Duodenal mucosa (tissue), 2 donors: ENCODE results near the gene MED16.

Experiments used
- H3K27ac ChIP-seq: one replicate; pipeline ENCODE4 v1.7.0; 2013; ENCODE audit warnings: low read depth, low read length
- H3K27me3 ChIP-seq, 2 donors: one replicate each; pipeline ENCODE4 v1.7.0; 2013; ENCODE audit warnings: low read length in 2 of 2, control low read depth in 1 of 2; ENCODE audit not compliant: insufficient read depth in 2 of 2, control insufficient read depth in 1 of 2
- H3K36me3 ChIP-seq, 2 donors: one replicate each; pipeline ENCODE4 v1.7.0; 2013; ENCODE audit warnings: low read length in 2 of 2, control low read depth in 1 of 2; ENCODE audit not compliant: insufficient read depth in 2 of 2, control insufficient read depth in 1 of 2
- H3K4me1 ChIP-seq, 2 donors: one replicate each; pipeline ENCODE4 v1.7.0; 2013; ENCODE audit warnings: low read length in 2 of 2, control low read depth in 1 of 2; ENCODE audit not compliant: insufficient read depth in 2 of 2, control insufficient read depth in 1 of 2
- H3K4me3 ChIP-seq, 2 donors: one replicate each; pipeline ENCODE4 v1.7.0; 2013; ENCODE audit warnings: low read length in 2 of 2, low read depth in 1 of 2
- H3K9ac ChIP-seq, 2 donors: one replicate each; pipeline ENCODE4 v1.7.0; 2013; ENCODE audit warnings: low read length in 2 of 2, low read depth in 1 of 2
- H3K9me3 ChIP-seq, 2 donors: one replicate each; pipeline ENCODE4 v1.7.0; 2013; ENCODE audit warnings: low read length in 2 of 2, control low read depth in 1 of 2; ENCODE audit not compliant: control insufficient read depth in 1 of 2

Gene MED16

GRCh38 chr19:927351-927779 lies 34.4 kb upstream of the MED16 start:
- H3K9ac ChIP-seq: peak overlapping the region in 1 of 2 donors; percentile 70

GRCh38 chr19:926589-927350 lies 33.8 kb upstream of the MED16 start:
- no peaks in the 10 kb centered on the region for H3K27me3 ChIP-seq
- H3K36me3 ChIP-seq: no peaks in the 10 kb centered on the region
- peak overlapping the region; percentile 3 for H3K27ac ChIP-seq
- no peaks in the 10 kb centered on the region for H3K9me3 ChIP-seq
- peak overlapping the region in 1 of 2 donors; percentile 70 for H3K9ac ChIP-seq
- H3K4me3 ChIP-seq: peak overlapping the region; percentile 69 to 80
- H3K4me1 ChIP-seq: peaks cover 0 to 6% of the 10 kb centered on the region in 2 donors

More at GRCh38 chr19:927351-927779, 34.4 kb upstream of the MED16 start:
- no peaks in the 10 kb centered on the region for H3K9me3 ChIP-seq
- peak overlapping the region in 1 of 2 donors; percentile 80 for H3K4me3 ChIP-seq
- H3K36me3 ChIP-seq: no peaks in the 10 kb centered on the region
- H3K4me1 ChIP-seq: peaks cover 0 to 7% of the 10 kb centered on the region in 2 donors
- H3K27ac ChIP-seq: peak overlapping the region; percentile 42
- no peaks in the 10 kb centered on the region for H3K27me3 ChIP-seq

GRCh38 chr19:926323-926588 lies 33.3 kb upstream of the MED16 start:
- Histone ChIP-seq H3K9ac (peak overlapping the region; percentile 51 to 70), H3K4me1 (peaks cover 0 to 6% of the 10 kb centered on the region in 2 donors), H3K27me3 (peaks cover 0 to 1% of the 10 kb centered on the region in 2 donors), H3K36me3 (no peaks in the 10 kb centered on the region), H3K9me3 (no peaks in the 10 kb centered on the region), H3K4me3 (peak overlapping the region; percentile 69 to 80), H3K27ac (peak overlapping the region; percentile 32)

GRCh38 chr19:925526-926322 lies 32.7 kb upstream of the MED16 start, which contains the start of gene ARID3A:
Gene ARID3A, plus strand, starts transcription at chr19:926035. Its CDS starts 3,494 bp downstream, at chr19:929529.
- Histone ChIP-seq H3K27ac (peak within 1 kb of the TSS; percentile 32), H3K4me1 (peaks cover 0 to 6% of the 10 kb centered on the region in 2 donors), H3K9ac (peak within 1 kb of the TSS; percentile 51 to 70), H3K4me3 (peak within 1 kb of the TSS; percentile 69 to 80), H3K36me3 (no peaks in the 10 kb centered on the region), H3K9me3 (no peaks in the 10 kb centered on the region), H3K27me3 (peaks cover 0 to 5% of the 10 kb centered on the region in 2 donors)

GRCh38 chr19:925087-925525 lies 32.1 kb upstream of the MED16 start:
- Histone ChIP-seq H3K9ac (peak overlapping the region; percentile 49 to 54), H3K9me3 (no peaks in the 10 kb centered on the region), H3K4me3 (peak overlapping the region; percentile 69 to 80), H3K4me1 (peaks cover 0 to 7% of the 10 kb centered on the region in 2 donors), H3K36me3 (no peaks in the 10 kb centered on the region), H3K27ac (peak overlapping the region; percentile 25), H3K27me3 (peaks cover 3 to 6% of the 10 kb centered on the region in 2 donors)

- H3K36me3 ChIP-seq: no peaks in the 10 kb centered on the region
- H3K9ac ChIP-seq: peak overlapping the region; percentile 49 to 54
- no peak overlapping the region for H3K27ac ChIP-seq
- no peaks in the 10 kb centered on the region for H3K9me3 ChIP-seq
- peaks cover 0 to 11% of the 10 kb centered on the region in 2 donors for H3K4me1 ChIP-seq
- peak overlapping the region; percentile 69 to 80 for H3K4me3 ChIP-seq
- H3K27me3 ChIP-seq: peaks cover 6 to 9% of the 10 kb centered on the region in 2 donors
These were observed 31.6 kb upstream of the MED16 start for GRCh38 chr19:924553-925086.

- no peak overlapping the region for H3K27ac ChIP-seq
- H3K4me1 ChIP-seq: peaks cover 0 to 22% of the 10 kb centered on the region in 2 donors
- H3K9ac ChIP-seq: no peak overlapping the region
- no peaks in the 10 kb centered on the region for H3K9me3 ChIP-seq
- H3K36me3 ChIP-seq: no peaks in the 10 kb centered on the region
- peak overlapping the region in 1 of 2 donors; percentile 54 for H3K4me3 ChIP-seq
- H3K27me3 ChIP-seq: peaks cover 30% of the 10 kb centered on the region in 2 donors
These were observed 27.3 kb upstream of the MED16 start for GRCh38 chr19:920051-920864.

- H3K9ac ChIP-seq: no peak overlapping the region
- H3K27me3 ChIP-seq: peaks cover 30% of the 10 kb centered on the region in 2 donors
- H3K4me1 ChIP-seq: peaks cover 0 to 17% of the 10 kb centered on the region in 2 donors
- no peaks in the 10 kb centered on the region for H3K36me3 ChIP-seq
- no peak overlapping the region for H3K27ac ChIP-seq
- H3K9me3 ChIP-seq: no peaks in the 10 kb centered on the region
- no peak overlapping the region for H3K4me3 ChIP-seq
These were observed 26.4 kb upstream of the MED16 start for GRCh38 chr19:919199-920050.
